A549 (cell line): ENCODE results near the gene ANK3.

Experiments used
- EHF ChIP-seq: fragments of 250-450 bp; sonication (Bioruptor Pico); IDR thresholded peaks from 2 replicates; pipeline ENCODE4 v1.5.0; 2020; ENCODE audit warnings: mild to moderate bottlenecking
- ELK1 ChIP-seq: fragments of 150-350 bp; IDR thresholded peaks from 2 replicates; pipeline ENCODE4 v1.6.1; 2014; ENCODE audit warnings: low read depth, mild to moderate bottlenecking, low read length
- EP300 ChIP-seq, 2 experiments: fragments of >200 bp; sonication (Bioruptor Twin); formaldehyde crosslinking; IDR thresholded peaks; 2 replicates in 1 of 2; 3 replicates in 1 of 2; pipeline ENCODE4 v1.6.1; 2016 to 2017
- FOXS1 ChIP-seq: fragments of 250-450 bp; sonication (Bioruptor Pico); IDR thresholded peaks from 2 replicates; pipeline ENCODE4 v1.5.0; 2020; ENCODE audit warnings: mild to moderate bottlenecking, moderate library complexity
- KDM5A ChIP-seq: fragments of 200-600 bp; sonication (generic); IDR thresholded peaks from 2 replicates; pipeline ENCODE4 v1.6.1; 2016; ENCODE audit warnings: antibody characterized with exemption, mild to moderate bottlenecking
- MAZ ChIP-seq: fragments of 150-350 bp; IDR thresholded peaks from 2 replicates; pipeline ENCODE4 v1.6.1; 2014; ENCODE audit warnings: antibody characterized with exemption, low read depth, low read length, borderline replicate concordance
- PHF8 ChIP-seq: fragments of 200-600 bp; sonication (generic); IDR thresholded peaks from 2 replicates; pipeline ENCODE4 v1.6.1; 2016; ENCODE audit warnings: low read depth, mild to moderate bottlenecking, antibody characterized with exemption, moderate library complexity, borderline replicate concordance
- RAD21 ChIP-seq, 2 experiments: fragments of >200 bp in 1 of 2; sonication (Bioruptor Twin) in 1 of 2; formaldehyde crosslinking in 1 of 2; IDR thresholded peaks in 1 of 2; conservative IDR thresholded peaks in 1 of 2; 2 replicates in 1 of 2; 3 replicates in 1 of 2; pipeline ENCODE4 v1.6.1; 2012 to 2018; ENCODE audit warnings: inconsistent platforms in 1 of 2
- RNF2 ChIP-seq: fragments of 200-600 bp; sonication (generic); IDR thresholded peaks from 2 replicates; pipeline ENCODE4 v1.6.1; 2016; ENCODE audit warnings: low read depth, mild to moderate bottlenecking, antibody characterized with exemption, moderate library complexity, borderline replicate concordance
- USF2 ChIP-seq: fragments of 450-650 bp; IDR thresholded peaks from 2 replicates; pipeline ENCODE4 v1.6.1; 2014; ENCODE audit warnings: antibody characterized with exemption
- TF ChIP-seq, protein P1 (sequence below): fragments of 200-600 bp; sonication (generic); IDR thresholded peaks from 2 replicates; pipeline ENCODE4 v1.6.1; 2016; ENCODE audit warnings: antibody characterized with exemption, mild to moderate bottlenecking, moderate library complexity
- TF ChIP-seq, protein P2 (sequence below): fragments of >200 bp; sonication (Bioruptor Twin); formaldehyde crosslinking; IDR thresholded peaks from 3 replicates; pipeline ENCODE4 v1.5.1; 2016

DNA sequence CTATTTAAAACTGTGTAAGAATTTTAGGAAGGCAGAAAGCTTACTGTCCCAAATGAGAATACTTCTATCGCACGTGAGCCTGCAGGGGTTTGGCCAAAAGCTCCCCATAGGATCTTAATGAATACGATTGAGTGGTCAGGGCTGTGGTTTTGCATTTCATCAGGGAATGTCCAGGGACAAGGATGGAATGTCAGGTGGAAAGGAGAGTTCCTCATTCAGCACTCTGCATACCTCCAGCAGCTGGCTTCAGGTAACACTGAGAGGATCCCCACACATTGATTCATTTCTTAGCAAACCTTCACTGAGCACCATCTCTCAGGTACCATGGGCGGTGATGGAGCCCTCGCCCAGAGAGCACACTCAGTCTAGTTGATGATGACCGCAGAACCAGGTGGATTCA is 27.2 kb downstream of the ANK3 start:
- TF ChIP-seq, protein P1, sequence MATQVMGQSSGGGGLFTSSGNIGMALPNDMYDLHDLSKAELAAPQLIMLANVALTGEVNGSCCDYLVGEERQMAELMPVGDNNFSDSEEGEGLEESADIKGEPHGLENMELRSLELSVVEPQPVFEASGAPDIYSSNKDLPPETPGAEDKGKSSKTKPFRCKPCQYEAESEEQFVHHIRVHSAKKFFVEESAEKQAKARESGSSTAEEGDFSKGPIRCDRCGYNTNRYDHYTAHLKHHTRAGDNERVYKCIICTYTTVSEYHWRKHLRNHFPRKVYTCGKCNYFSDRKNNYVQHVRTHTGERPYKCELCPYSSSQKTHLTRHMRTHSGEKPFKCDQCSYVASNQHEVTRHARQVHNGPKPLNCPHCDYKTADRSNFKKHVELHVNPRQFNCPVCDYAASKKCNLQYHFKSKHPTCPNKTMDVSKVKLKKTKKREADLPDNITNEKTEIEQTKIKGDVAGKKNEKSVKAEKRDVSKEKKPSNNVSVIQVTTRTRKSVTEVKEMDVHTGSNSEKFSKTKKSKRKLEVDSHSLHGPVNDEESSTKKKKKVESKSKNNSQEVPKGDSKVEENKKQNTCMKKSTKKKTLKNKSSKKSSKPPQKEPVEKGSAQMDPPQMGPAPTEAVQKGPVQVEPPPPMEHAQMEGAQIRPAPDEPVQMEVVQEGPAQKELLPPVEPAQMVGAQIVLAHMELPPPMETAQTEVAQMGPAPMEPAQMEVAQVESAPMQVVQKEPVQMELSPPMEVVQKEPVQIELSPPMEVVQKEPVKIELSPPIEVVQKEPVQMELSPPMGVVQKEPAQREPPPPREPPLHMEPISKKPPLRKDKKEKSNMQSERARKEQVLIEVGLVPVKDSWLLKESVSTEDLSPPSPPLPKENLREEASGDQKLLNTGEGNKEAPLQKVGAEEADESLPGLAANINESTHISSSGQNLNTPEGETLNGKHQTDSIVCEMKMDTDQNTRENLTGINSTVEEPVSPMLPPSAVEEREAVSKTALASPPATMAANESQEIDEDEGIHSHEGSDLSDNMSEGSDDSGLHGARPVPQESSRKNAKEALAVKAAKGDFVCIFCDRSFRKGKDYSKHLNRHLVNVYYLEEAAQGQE, result no peak
- TF ChIP-seq, protein P2, sequence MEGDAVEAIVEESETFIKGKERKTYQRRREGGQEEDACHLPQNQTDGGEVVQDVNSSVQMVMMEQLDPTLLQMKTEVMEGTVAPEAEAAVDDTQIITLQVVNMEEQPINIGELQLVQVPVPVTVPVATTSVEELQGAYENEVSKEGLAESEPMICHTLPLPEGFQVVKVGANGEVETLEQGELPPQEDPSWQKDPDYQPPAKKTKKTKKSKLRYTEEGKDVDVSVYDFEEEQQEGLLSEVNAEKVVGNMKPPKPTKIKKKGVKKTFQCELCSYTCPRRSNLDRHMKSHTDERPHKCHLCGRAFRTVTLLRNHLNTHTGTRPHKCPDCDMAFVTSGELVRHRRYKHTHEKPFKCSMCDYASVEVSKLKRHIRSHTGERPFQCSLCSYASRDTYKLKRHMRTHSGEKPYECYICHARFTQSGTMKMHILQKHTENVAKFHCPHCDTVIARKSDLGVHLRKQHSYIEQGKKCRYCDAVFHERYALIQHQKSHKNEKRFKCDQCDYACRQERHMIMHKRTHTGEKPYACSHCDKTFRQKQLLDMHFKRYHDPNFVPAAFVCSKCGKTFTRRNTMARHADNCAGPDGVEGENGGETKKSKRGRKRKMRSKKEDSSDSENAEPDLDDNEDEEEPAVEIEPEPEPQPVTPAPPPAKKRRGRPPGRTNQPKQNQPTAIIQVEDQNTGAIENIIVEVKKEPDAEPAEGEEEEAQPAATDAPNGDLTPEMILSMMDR, result no peak
- TF ChIP-seq MAZ, result no peak
- TF ChIP-seq KDM5A, result no peak
- no peak for TF ChIP-seq USF2
- no peak for TF ChIP-seq ELK1
- no peak for TF ChIP-seq RAD21 (conservative IDR thresholded peaks at IDR 0.05 in 1 of 2, IDR thresholded peaks at IDR 0.05 in 1 of 2)
- no peak for TF ChIP-seq EP300 (IDR thresholded peaks at IDR 0.05)
- TF ChIP-seq EHF (CRISPR knock-in tag), result no peak
- TF ChIP-seq FOXS1, result no peak
- no peak for TF ChIP-seq RNF2
- no peak for TF ChIP-seq PHF8
